NCI-H524 treated with DMSO at 0.1 percent for 48 hours (cell line): ENCODE measurements around the gene ANGPTL8.

ENCODE experiments used
- DNase-seq: peaks from one replicate; lab custom pipeline; 2025; lab: John Stamatoyannopoulos, UW

Gene ANGPTL8

GRCh38 chr19:11203194-11204075 lies 36.0 kb upstream of the ANGPTL8 start:
- no peak for DNase-seq

GRCh38 chr19:11204076-11204602 lies 35.3 kb upstream of the ANGPTL8 start:
- no peak for DNase-seq

- DNase-seq, result no peak
Measured at GRCh38 chr19:11204943-11205349, 34.5 kb upstream of the ANGPTL8 start.

DNA sequence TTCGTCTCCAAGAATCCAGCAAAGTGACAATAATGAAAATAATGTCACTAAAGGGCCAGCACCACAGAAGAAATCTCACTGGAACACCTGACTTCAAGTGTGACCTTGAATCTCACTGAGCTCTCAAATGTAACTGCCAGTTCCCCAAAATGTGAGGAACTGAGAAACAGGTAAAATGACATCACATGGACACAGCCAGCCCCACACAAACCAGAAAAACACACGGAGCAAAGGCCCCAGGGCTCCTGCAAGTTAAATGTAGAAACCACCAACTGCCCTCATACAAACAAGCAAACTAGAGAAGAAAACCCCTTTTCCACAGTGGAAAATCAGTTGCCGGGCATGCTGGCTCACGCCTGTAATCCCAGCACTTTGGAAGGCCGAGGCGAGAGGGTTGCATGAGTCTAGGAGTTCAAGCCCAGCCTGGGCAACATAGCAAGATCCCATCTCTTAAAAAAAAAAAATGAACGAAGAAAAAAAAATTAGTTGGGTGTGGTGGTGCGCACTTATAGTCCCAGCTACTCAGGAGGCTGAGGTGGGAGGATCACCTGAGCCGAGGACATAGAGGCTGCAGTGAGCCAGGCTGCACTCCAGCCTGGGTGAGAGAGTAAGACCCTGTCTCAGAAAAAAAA lies 33.4 kb upstream of the ANGPTL8 start:
- no peak for DNase-seq

GRCh38 chr19:11208561-11209471 lies 30.6 kb upstream of the ANGPTL8 start:
- DNase-seq, result no peak

GRCh38 chr19:11209839-11210655 lies 29.4 kb upstream of the ANGPTL8 start:
- no peak for DNase-seq

DNA sequence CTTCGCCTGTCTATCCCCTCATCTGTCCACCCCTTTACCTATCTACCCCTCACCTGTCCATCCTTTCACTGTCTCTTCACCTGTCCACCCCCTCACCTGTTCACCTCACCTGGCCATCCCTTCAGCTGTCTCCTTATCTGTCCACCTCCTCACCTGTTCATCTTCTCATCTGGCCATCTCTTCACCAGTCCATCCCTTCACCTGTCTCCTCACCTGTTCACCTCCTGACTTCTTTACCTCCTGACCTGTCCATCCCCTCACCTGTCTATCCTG lies 28.8 kb upstream of the ANGPTL8 start:
- DNase-seq, result no peak

- no peak for DNase-seq
Measured at GRCh38 chr19:11214387-11214786, 25.0 kb upstream of the ANGPTL8 start.

DNA sequence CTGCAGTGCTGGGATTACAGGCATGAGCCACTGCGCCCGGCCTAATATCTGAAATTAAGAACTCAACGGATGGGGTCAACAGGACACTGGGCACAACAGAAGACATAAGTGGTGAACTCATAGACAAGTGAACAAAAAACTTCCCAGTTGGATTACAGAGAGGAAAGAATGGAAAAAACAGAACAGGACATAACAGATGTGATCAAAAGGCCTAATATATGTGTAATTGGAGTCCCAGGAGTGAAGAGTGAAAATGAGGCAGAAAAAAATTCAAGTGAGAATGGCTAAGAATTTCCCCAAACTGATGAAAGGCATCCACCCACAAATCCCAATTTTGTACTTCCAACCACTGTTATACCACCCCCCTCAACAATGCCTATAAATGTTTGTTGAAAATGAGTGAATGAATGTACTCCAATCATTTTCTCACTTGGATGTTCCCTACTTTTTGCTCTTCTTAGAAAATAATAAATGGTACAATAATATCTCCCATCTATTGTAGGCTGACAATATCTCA lies 18.3 kb upstream of the ANGPTL8 start:
- DNase-seq, result no peak

- DNase-seq, result no peak
Measured at GRCh38 chr19:11223200-11223599, 16.2 kb upstream of the ANGPTL8 start.

DNA sequence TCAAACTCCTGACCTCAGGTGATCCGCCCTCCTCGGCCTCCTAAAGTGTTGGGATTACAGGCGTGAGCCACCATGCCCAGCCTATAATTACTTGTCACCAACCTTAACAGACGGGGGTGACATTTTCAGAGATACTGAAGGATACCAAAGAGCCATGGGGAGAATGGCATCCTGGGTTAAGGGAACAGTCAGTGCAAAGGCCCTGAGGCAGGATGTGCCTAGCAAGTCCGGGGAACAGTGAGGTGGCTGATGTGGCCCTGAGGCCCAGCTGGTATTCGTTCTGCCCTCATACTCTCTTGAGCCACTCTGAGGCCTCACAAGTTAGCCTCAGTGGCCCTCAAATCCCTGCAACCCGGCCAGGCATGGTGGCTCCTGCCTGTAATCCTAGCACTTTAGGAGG lies 15.0 kb upstream of the ANGPTL8 start:
- no peak for DNase-seq

DNA sequence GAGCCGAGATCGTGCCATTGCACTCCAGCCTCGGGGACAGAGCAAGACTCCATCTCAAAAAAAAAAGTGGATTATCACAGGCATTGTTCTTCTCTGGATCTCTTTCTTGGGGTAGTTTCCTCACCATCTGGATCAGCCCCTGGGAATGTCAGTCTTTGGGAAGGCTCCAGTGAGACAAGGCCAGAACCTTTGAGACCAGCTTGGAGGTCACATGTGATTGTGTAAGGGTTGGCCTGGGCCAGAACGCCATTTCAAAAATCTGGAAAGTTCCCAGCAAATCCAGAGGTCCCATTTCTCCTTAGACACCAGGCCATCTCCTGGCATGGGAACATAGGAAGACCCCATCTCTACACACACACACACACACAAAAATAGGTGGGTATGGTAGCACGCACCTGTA lies 14.2 kb upstream of the ANGPTL8 start:
- no peak for DNase-seq

- DNase-seq, result no peak
Measured at GRCh38 chr19:11225815-11226214, 13.6 kb upstream of the ANGPTL8 start.

GRCh38 chr19:11226716-11227166 lies 12.7 kb upstream of the ANGPTL8 start:
- DNase-seq, result no peak

DNA sequence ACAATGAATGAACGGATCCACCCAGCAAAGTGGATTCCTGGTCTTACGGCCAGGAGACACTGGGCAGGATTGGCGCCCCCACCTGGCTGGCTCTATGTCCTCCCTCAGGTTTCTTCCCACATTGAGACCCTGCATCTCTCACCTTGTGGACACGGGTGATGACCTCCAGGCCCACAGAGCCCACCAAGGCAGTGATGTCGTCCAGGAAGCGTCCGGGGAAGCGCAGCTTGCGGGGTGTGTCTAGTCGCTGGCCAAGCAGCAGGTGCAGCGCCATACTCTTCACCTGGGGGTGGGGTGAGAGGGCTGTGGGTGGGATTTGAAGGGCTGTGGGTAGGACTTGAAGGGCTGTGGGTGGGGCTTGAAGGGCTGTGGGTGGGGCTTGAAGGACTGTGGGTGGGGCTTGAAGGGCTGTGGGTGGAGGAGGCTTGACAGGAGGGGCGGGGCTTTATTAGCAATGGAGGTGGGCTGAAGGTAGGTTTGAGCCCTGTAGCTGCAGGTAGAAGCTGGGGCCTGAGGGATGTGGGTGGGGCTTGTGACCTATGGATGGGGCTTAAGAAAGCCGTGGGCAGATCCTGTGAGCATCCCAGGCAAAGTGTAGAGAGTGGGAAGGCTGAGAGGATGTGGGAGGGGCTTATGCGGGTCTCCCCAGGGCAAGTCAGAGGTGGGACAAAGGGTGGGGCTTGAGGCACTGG lies 12.1 kb upstream of the ANGPTL8 start:
- no peak for DNase-seq

GRCh38 chr19:11230621-11231386 lies 8.6 kb upstream of the ANGPTL8 start:
- DNase-seq, result no peak

GRCh38 chr19:11232555-11232954 lies 6.9 kb upstream of the ANGPTL8 start:
- DNase-seq, result no peak

DNA sequence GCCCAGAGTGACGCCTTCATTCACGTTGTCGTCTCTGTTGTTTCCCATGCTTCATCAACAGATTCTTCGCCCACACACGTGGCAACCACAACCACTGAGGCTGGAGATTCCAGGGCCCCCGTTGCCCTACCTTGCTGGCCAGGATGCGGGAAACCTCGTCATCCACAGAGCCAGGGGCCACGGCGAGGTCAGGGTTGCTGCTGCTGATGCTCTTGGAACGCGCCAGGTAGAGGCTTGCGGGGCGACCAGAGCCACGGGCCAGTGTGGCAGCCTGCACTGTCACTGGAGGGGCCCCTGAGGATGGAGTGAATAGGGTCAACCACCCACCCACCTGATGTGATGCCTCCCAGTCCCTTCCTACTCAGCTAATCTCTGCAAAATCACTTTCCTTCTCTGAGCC lies 6.3 kb upstream of the ANGPTL8 start:
- DNase-seq, result no peak

- DNase-seq, result no peak
Measured at GRCh38 chr19:11234486-11235075, 4.8 kb upstream of the ANGPTL8 start.
